Stimulated activated CD4-positive, alpha-beta T cell treated with anti-CD3 and anti-CD28 coated beads, TNF-alpha, amount 100 ng/mL, for 48 hours (primary cell): Measurements from ENCODE around the gene GIMAP4.
"Not testable (repeated sequence)": the region's sequence is repeated elsewhere in the genome, so short reads cannot be mapped to it uniquely, and the experiment has no call there.

ENCODE experiments used
- DNase-seq, 3 donors: peaks; one replicate each; pipeline ENCODE4 v3.0.0-alpha.2; 2020; ENCODE audit warnings: low read depth in 3 of 3

Gene GIMAP4

GRCh38 chr7:150580638-150581394 lies 13.6 kb downstream of the GIMAP4 start:
- DNase-seq: no peak

DNA sequence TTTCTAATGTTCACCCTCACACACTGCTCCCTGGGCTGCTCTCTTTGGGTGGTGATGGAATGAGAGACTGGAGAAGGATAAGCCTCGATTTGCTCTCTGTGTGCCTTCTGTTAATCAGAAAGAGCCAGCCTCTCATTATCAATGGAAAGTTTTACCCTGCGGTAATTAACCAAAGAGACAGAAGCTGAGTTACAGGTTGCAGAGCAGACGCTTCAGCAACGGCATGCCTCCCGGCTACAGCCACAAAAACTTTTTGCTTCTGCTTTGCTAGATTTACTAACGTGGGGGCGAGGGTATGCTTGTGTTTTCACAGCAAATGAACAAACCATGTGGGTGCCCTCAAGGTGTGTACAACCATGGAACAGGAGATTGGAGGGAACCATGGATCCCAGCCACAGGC lies 18.0 kb downstream of the GIMAP4 start:
- no peak for DNase-seq

DNA sequence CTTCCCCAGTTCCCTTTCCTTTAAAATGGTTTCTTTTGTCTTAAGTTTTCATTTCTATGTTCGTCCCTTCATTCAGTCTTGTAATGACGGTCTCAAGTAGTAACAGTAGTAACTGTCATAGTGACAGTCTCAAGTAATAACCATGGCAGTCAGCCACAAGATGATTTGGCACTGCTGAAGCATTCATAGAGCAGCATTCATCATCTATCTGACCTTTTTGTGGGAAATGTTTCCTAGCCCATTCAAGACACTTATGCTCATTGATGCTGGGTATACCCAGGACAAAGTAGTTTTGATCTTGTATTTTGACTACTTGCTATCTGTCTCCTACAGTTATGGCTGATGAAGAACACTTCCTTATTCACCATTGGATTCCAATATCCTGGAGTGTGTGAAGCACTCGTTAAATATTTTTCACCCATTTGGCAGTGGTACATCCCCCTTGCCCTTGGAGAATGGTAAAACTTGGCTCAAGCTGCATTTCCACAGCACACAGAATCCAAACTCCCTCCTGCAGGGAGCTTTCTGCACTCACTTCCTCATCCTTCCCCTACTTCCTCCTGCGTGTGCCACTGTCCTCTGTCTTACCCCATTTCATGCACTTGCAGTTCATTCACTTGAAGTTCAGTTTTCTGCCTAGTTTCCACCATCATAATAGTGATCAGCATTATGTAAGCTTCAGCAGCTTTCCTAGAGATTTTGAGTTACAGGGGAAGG lies 19.0 kb downstream of the GIMAP4 start:
- no peak for DNase-seq

DNA sequence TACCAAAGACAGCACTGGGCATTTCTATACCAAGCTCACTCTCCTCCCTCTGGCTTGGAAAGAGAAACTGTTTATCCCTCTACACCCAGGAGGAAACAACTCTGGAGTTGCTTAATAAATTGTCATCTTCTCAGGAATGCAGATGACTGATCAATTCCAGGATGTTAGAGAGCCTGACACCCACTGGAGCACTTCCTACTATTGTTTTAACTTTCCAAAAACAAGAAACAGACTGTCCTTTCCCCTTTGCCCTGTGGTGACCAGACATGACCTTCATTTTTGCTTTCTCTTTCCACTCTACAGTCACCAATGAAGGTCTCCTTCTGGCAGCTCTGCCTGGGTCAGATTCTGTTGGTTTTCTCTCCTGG lies 19.6 kb downstream of the GIMAP4 start:
- no peak for DNase-seq

- no peak for DNase-seq
Measured at GRCh38 chr7:150587551-150587950, 20.4 kb downstream of the GIMAP4 start.

DNA sequence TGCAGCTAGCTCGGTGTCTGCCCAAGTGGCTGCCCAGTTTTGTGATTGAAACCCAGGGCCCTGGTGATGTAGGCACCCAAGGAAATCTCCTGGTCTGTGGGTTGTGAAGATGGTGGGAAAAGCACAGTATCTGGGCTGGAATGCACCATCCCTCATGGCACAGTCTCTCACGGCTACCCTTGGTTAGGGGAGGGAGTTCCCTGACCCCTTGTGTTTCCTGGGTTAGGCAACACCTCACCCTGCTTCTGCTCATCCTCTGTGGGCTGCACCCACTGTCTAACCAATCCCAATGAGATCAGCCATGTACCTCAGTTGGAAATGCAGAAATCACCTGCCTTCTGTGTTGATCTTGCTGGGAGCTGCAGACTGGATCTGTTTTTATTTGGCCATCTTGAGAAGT lies 27.6 kb downstream of the GIMAP4 start:
- no peak for DNase-seq

- DNase-seq: no peak
Measured at GRCh38 chr7:150595361-150595760, 28.2 kb downstream of the GIMAP4 start.

DNA sequence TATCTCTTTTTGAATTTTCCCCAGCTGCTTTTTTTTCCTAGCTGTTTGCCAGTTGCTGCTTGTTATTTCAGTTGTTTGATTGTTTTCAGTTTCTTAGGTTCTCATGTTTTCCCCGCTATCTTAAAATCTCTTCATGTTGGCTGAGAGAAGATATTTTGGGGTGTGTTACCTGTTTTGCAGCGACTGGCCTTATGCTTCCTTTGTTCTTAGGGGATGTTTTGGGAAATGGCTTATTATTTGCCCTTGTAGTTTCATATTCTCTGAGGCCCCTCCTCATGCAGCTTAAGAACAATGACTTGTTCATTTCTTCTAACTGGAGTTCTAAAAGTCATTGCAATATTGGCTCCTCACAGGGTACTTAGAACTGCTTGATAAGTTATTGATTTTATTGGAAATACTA lies 36.4 kb downstream of the GIMAP4 start:
- DNase-seq: not testable (repeated sequence)

GRCh38 chr7:150610233-150610632 lies 43.0 kb downstream of the GIMAP4 start:
- no peak for DNase-seq

DNA sequence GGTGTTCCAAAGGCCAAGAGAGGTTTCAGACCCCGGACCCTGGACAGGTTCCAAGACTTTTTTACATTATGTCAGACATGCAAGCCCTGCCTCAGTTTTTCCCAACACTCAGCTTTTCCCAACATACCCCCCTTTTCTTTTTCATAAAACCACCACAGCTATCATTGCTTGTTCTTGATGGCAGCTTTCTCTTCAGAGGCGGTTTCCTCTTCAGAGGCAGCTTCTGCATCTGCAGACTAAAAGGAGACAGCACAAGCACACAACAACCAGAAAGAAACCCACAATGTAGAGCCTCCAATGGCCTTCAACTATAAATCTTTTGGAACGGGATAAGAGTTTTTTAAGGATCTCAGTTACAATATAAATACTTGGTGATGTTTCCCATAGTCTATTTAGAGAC lies 45.7 kb downstream of the GIMAP4 start:
- DNase-seq: no peak

DNA sequence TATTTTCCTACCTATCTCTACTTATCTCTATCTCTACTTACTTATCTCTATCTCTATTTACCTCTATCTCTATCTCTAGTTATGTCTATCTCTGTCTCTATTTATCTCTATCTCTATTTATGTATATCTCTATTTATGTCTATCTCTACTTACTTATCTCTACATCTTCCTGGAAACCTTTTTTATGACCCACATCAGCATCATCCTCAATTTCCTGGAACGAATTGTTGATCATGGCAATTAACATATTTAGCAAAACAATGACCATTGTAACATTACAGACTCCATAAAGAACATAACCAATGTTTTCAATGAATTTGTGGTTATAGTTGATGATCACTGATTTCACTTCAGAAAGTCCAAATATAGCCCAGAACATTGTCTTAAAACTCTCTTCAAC lies 46.7 kb downstream of the GIMAP4 start:
- no peak for DNase-seq

GRCh38 chr7:150614426-150614825 lies 47.2 kb downstream of the GIMAP4 start:
- DNase-seq: not testable (repeated sequence)

GRCh38 chr7:150615221-150615755 lies 48.1 kb downstream of the GIMAP4 start:
- DNase-seq: not testable (repeated sequence)

DNA sequence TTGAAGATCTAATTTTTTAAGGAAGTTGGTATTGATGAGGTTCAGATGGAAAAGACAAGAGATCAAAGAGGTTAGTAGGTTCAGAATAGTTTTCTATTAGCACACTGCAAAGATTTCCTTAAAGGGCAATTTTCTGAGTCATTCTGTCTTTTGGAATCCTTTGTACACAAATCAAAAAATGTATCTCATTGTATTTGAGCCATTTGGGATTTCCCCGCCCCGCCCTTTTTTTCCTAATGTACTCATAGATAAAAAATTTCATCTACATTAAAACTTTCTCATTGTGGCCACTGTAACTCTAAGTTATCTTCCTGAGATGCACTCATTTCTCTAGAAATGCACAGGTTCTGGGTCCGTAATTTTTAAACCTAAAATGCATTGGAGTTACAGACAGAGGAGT lies 52.9 kb downstream of the GIMAP4 start:
- DNase-seq: no peak

DNA sequence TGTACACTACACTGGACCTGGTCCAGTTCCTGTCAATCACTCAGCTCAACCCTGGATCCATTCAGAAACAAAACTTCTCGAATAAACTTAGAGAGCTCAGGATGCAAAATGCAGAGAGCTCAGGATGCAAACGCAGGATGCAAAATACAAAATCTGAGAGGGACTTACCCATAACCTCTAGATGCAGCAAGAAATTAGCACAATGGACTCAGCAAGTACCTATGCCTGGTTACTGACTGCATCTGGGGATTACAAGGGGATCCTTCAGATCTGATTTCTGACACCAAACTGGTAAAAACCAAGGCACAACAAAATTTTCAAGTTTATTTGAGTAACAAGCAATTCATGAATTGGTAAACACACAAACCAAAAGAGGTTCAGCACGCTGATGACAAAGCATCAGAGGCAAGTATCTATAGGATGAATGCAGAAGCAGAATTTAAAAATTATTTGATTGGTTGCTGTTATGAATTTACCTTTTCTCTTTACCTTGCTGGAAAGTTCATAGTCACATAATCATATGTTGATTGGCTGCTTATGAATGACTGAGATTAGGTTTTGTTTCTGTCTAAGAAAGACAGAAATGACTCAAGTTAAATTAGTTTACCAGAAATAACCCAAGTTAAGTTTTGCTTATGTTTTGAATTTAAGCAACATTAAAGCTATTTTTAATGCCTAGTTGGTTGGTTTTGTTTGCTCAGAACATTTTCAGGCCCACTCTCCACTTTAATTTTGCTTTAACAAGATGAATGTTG lies 53.6 kb downstream of the GIMAP4 start:
- DNase-seq: no peak

DNA sequence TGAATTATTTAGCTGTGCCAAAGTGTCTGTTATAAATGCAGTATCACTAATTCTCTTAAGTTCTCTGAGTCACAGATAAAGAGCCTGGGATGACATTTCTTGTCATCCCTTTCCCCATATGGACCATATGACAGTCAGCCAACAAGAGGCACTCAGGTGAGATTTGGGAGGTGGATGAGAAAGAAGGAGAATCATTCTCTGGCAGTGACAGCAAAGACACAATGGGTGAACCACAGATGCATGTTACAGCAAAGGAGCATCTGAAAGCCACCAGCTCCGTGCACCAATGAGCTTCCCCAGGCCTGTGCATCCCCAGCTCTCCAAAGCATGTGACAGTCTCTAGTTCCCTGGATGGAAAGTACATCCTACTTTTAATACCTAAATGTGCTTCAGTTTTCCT lies 54.2 kb downstream of the GIMAP4 start:
- no peak for DNase-seq
